Kasumi-1 (cell line): ENCODE data around the gene GNAS.
"Not testable (repeated sequence)": the region's sequence is repeated elsewhere in the genome, so short reads cannot be mapped to it uniquely, and the experiment has no call there.

Experiments used
- DNase-seq, 2 experiments: peaks; one replicate each; lab custom pipeline; 2025; lab: John Stamatoyannopoulos, UW

GNAS gene

DNA sequence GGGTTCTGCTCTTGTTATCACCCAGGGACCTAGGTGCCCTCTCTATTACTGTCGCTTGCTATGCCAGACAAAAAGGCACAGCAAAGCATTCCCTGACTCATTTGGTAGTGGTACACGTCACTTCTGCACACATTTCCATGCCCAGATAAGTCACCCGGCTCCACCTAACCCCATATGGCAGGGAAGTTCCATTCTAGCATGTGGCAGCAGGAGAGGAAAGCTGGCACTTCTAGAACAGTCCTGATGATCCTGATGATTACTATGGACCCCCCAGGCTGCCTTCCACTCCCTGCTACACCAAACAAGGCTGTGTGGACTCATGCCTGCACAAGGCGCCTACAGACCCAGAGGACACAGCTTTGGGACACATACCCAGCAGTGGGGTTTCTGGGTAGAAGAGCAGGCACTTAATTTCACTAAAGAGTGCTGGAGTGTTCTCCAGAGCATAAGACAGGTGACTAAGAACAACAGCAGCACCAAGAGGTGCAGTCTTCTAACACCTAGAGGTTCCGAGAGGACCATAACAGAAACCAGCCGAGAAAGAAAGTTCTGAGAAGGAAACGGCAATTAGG, 75.1 kb downstream of the GNAS start:
- DNase-seq: no peak

DNA sequence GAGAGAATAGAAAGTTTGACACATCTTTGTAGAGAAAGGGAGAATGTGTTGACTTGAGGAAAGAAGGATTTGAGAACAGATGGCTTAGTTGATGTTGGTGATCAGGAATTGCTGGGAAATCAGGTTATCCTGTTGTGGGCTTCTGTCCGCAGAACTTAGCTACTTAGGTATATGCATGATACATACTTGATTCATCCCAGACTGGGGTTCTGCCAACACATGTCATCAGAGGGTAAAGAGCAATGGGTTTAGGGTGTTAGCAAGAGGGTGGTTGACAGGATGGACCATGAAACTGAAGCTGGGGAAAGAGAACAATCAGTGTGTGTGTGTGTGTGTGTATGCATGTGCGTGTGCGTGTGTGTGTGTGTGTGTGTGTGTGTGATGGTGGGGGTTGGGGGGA, 78.0 kb downstream of the GNAS start:
- DNase-seq: no peak

DNA sequence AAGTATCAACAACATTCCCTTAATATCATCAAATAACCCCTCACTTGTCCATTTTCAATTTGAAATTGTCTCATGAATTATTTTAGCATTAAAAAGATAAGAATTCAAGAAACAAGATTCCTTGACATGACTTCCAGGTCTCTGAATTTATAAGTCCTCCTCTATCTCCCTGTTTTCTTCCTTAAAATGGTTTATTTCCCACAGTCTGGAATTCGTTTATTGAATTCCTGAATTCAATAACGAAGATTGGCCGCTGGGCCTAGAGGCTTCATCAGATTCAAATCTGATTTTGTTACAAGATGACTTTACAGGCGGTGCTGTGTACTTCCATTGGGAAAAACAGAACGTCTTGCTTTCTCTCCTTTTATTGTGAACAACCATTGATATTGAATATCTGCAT, 79.7 kb downstream of the GNAS start:
- DNase-seq: no peak

DNA sequence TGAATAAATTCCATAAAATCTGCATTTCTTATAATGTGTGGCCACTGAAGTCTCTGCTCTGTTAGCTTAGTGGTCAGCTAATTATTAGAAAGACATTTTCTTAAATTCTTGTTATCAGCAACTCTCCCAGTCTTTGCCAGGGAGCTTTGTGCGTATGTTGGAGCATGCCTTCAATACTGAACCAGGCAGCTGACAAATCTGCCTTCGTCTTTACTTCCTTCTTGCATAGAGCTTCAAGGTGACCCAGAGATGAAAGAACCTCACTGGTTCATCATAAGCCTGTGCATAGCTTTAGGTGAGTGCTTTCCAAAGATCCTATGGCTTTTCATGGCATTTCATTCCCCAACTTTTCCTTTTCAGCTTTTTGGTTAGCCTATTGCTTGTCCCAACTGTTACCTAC, 85.6 kb downstream of the GNAS start:
- DNase-seq: peak in 1 of 2 experiments; percentile 12

DNA sequence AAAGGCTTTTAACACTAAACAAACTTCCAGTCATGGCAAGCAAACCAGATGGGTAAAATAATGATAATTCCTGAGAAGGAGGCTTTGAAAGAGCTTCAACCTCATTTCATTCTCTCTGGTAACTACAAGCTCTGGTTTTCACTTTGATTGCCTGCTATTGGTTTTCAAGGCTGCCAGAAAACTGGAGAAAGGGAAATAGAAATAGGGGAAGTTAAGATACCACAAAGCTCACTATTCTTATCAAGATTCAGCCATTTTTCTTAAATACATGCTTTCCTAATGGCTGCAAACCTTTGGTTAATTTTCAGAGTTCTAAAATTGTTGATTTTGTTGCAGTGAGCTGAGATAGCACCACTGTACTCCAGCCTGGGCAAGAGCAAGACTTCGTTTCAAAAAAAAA, 86.0 kb downstream of the GNAS start:
- DNase-seq: peak; percentile 88 to 93

DNA sequence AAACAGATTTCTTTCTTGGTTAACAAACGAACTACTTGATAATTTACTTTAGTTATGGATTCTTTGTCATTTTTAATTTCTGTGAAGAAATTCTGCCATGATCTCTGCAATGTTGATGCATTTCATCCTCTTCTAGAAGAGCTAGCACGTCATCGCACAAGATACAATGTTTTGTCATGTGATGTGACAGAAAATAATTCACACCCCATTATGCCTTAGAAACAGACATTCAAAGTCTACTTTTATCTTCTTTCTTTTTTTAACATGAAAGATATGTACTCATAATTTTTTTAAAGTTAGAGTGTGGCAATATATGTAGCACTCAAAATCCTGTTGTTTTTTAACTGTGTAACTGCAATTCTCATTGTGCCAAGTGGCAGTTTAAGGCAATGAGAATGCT, 89.0 kb downstream of the GNAS start:
- no peak for DNase-seq

DNA sequence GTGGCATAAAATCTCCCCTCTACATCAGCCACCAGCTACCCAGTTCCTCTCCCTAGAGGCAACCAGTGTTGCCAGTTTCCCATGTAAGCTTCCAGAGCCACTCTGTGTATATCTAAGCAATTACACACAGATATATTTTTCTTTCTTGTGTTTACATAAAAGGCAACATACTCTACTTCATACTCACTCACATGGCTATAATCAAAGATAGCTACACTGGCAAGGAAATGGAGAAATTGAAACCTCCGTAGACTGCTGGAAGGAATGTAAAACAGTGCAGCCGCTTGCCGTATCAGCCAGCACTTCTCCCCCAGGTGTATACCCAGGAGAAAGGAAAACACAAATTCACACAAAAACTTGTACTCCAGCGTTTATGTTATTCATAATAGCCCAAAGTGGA, 90.0 kb downstream of the GNAS start:
- DNase-seq: no peak

DNA sequence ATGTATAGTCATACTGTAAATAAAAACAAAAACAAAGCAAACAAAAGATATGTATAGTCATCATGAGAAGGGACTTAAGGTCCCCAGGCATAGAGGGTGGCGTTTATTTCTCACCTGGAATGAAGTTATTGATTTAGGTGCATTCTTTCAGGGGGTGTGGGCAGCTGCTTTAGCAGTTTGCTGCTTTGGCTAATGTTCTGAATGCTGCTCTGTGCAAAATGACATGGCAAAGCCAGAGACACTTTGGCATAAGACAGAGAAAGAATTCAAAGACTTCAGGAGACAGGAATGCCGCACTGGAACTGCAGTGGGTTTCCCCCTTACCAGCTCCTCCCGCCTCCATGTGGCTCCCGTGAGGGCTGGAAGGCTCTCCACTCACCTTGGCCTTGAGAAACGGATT, 92.1 kb downstream of the GNAS start:
- DNase-seq: no peak

DNA sequence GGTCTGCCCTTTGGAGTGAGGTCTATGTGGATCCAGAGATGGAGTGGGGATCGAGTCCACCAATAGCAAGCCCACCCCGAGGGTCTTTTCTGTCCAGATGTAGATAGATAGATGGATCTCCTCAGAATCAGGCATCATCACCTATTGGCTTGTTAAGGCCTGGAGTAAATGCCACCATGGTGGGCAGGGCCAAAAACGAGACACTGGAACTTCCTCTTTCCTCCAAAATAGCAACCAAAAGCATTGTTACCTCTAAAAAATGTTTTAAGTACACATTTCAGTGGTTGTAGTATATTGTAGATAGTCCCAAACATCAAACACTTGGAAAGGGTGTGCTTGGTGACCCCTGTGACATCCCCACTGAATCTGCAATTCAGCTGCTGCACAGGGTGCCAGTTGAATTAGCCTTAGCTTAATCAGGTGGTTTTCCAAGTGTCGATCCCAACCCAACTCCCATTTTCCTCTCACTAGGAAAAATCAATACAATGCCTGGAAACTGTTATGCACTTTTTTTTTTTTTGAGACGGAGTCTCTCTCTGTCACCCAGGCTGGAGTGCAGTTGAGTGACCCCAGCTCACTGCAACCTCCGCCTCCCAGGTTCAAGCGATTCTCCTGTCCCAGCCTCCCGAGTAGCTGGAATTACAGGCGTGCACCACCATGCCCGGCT, 93.6 kb downstream of the GNAS start:
- peak; percentile 27 to 36 for DNase-seq

DNA sequence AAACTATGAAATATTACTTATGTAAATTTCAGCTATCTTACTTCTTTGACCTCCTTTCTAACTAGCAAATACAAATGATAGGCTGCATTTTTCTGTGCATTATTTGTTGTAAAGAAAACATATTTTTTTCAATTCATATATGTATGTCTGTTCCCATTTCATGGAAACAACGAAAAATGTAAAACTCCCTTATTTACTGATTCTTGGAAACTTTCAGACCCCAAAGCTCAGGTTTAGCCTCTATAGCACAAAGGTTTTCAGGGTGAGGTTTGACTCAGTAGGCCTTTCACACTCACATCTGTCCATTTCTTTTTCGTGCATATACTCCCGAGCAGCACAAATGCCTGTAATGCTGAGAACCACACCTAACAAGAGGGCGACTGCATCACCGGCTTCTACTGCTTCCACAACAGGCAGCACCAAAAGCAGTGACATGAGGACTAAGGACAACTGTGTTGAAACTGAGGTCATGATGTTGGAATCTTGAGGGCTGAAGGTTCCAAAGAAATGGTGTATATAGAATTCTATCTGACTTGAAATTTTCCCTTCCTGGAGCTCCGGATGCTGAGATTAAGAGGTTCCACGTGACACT, 95.4 kb downstream of the GNAS start:
- DNase-seq: not testable (repeated sequence)

DNA sequence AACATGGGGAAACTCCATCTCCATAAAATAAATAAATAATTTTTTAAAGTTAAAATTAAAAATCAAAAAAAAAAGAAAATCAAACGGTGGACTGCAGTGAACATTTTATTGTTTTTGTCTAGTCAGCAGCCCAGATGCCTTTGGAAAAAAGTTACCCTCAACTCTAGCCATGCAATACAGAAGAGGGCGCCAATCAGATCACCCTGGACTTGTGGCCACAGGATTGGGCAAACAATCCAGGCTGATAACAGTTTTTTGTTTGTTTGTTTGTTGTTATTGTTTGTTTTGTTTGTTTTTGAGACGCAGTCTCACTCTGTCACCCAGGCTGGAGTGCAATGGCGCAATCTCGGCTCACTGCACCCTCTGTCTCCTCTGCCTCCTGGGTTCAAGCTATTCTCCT, 98.1 kb downstream of the GNAS start:
- DNase-seq: no peak

DNA sequence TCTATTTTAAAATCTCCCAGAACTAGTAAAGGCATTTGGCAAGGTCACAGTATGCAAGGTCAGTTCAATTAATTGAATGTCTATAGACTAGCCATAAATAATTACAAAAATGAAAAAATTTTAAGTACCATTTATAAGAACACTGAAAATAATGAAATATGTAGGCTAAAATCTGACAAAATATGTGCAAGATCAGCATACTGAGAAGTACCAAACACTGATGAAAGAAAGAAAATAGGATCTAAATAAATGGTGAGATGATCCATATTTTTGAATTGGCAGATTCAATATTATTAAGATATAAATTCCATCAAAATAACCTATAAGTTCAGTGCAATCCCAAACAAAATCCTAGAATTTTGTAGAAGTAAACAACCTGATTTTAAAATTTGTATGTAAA, 100.5 kb downstream of the GNAS start:
- DNase-seq: no peak

DNA sequence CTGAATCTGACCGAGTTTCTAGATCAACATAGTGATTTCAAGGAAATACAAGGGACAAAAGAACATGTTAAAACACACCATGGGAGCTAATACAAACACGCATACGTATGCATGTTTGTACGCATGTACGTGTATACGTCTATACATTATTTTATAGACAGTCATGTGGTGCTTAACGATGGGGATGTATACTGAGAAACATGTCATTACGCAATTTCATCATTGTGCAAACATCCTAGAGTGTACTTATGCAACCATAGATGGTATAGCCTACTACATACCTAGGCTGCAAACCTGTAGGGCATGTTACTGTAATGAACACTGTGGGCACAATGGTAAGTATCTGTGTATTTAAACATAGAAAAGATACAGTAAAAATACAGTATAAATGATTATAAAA, 103.6 kb downstream of the GNAS start:
- DNase-seq: no peak

DNA sequence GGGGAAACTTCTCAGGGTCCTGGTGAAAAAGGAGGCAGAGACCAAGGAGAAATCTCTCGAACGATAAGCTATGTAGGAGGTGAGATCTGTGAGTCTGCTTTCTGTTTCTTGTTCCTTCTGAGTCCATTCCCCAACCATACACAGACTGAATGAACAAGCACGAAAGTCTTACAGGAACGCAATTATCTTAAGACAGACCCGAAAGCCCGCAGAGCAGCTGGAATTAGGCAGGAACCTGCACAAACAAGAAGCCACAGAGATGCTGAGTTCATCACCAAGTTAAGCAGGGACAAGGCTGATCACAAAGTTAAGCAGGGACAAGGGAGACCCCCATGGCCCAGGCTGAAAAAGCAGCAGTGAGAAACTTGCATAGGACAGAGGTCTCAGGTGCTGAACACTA, 107.1 kb downstream of the GNAS start:
- DNase-seq: no peak
